PC-3 (cell line): ENCODE results near the gene RTN3. TPM values are rescaled to one million over a fixed set of nuclear protein-coding genes. Genes with fewer than 3 reads are reported as not detected.

Experiments used
- ATAC-seq: fragments of 200-7000 bp; cut with Tn5 transposase; 2 replicates; pipeline ENCODE4 v1.9.1; 2020; ENCODE audit warnings: mild to moderate bottlenecking, moderate library complexity
- BruUV-seq: library from RNA; stranded (reverse); fragments of 400-500 nt; replicated peaks from 2 replicates; lab custom pipeline; 2021; lab: Mats Ljungman, UMichigan
- CTCF ChIA-PET: fragments of 300-600 bp; sonication (Branson Sonifier 250); formaldehyde crosslinking; loops from one replicate; lab custom pipeline; 2022; ENCODE audit warnings: antibody characterized with exemption; lab: Charles Lee
- POLR2A ChIA-PET: fragments of 300-600 bp; sonication (Branson Sonifier 250); formaldehyde crosslinking; loops from one replicate; lab custom pipeline; 2022; ENCODE audit warnings: antibody characterized with exemption; ENCODE audit not compliant: unreplicated experiment; lab: Charles Lee
- DNase-seq: peaks from one replicate; pipeline ENCODE4 v3.0.0-alpha.2; 2015
- H2AFZ ChIP-seq: fragments of 300-600 bp; sonication (generic); 2 replicates; pipeline ENCODE4 v1.6.0; 2016; ENCODE audit warnings: antibody characterized with exemption, low read length
- H3F3A ChIP-seq: fragments of 300-600 bp; sonication (generic); one replicate; pipeline ENCODE4 v1.6.0; 2017; ENCODE audit warnings: antibody characterized with exemption, low read length, control low read depth, mild to moderate bottlenecking; ENCODE audit not compliant: unreplicated experiment
- H3K27ac ChIP-seq: fragments of 300-600 bp; sonication (generic); 2 replicates; pipeline ENCODE4 v1.5.1; 2016; ENCODE audit warnings: mild to moderate bottlenecking, low read length
- H3K27me3 ChIP-seq: fragments of 300-600 bp; sonication (generic); 2 replicates; pipeline ENCODE4 v1.6.1; 2016; ENCODE audit warnings: low read length, mixed read lengths
- H3K36me3 ChIP-seq: fragments of 300-600 bp; sonication (generic); 2 replicates; pipeline ENCODE4 v1.6.1; 2016; ENCODE audit warnings: low read depth, mixed run types, low read length, mixed read lengths
- H3K4me1 ChIP-seq: fragments of 300-600 bp; sonication (generic); 2 replicates; pipeline ENCODE4 v1.5.1; 2016; ENCODE audit warnings: low read length; ENCODE audit not compliant: insufficient read depth
- H3K4me2 ChIP-seq: fragments of 300-600 bp; sonication (generic); 2 replicates; pipeline ENCODE4 v1.6.0; 2016; ENCODE audit warnings: low read length
- H3K4me3 ChIP-seq: fragments of 300-600 bp; sonication (generic); 2 replicates; pipeline ENCODE4 v1.5.1; 2016; ENCODE audit warnings: mild to moderate bottlenecking, low read length, mixed read lengths
- H3K79me2 ChIP-seq: fragments of 300-600 bp; sonication (generic); 2 replicates; pipeline ENCODE4 v1.6.1; 2017; ENCODE audit warnings: low read length, mixed read lengths
- H3K9ac ChIP-seq: fragments of 300-600 bp; sonication (generic); 2 replicates; pipeline ENCODE4 v1.6.0; 2016; ENCODE audit warnings: mild to moderate bottlenecking, low read length
- H3K9me2 ChIP-seq: fragments of 300-600 bp; sonication (generic); replicated peaks from 2 replicates; pipeline ENCODE4 v1.6.1; 2016; ENCODE audit warnings: mixed run types, low read length, mixed read lengths
- H3K9me3 ChIP-seq: fragments of 300-600 bp; sonication (generic); 2 replicates; pipeline ENCODE4 v1.6.1; 2016; ENCODE audit warnings: low read length, mixed read lengths
- H4K20me1 ChIP-seq: fragments of 300-600 bp; sonication (generic); 2 replicates; pipeline ENCODE4 v1.6.1; 2016; ENCODE audit warnings: low read length, mixed read lengths
- CTCF ChIP-seq: fragments of 300-600 bp; sonication (generic); conservative IDR thresholded peaks from 2 replicates; pipeline ENCODE4 v1.5.1; 2017; ENCODE audit warnings: antibody characterized with exemption, low read depth, mild to moderate bottlenecking, low read length
- EZH2 ChIP-seq: fragments of 300-600 bp; sonication (generic); IDR thresholded peaks from one replicate; pipeline ENCODE4 v1.6.1; 2017; ENCODE audit warnings: antibody characterized with exemption, mild to moderate bottlenecking, low read length; ENCODE audit not compliant: unreplicated experiment
- EZH2phosphoT487 ChIP-seq: fragments of 300-600 bp; sonication (generic); IDR thresholded peaks from 2 replicates; pipeline ENCODE4 v1.6.1; 2018; ENCODE audit warnings: mild to moderate bottlenecking, antibody characterized with exemption, low read length, borderline replicate concordance
- intact Hi-C: fragments of 100-400 bp; cut with micrococcal nuclease; formaldehyde crosslinking; loops from 2 replicates; pipeline ENCODE4 v1.9.0; 2023
- total RNA-seq: library from RNA; depleted of rRNA; stranded (reverse); fragments of >200 nt; gene quantifications from 2 replicates; pipeline ENCODE4 v1.2.3, GENCODE V29; 2014

Gene RTN3
- total RNA-seq, 1 experiment from 2014 or later: 100 TPM

- ATAC-seq: no peak
- H3K36me3 ChIP-seq: peaks cover 4% of the 10 kb centered on the region; the same call in 1 of the 2 replicates
These were observed 83.0 kb downstream of the RTN3 start for GRCh38 chr11:63764340-63764678.

GRCh38 chr11:63764679-63765647 is 83.7 kb downstream of the RTN3 start:
- Histone ChIP-seq H3K36me3 (peaks cover under 1% of the 10 kb centered on the region; the same call in 1 of the 2 replicates), H3K9me2 (no peaks in the 10 kb centered on the region), H3F3A (peaks cover 2% of the 10 kb centered on the region), H3K4me1 (peaks cover 9% of the 10 kb centered on the region; the same call in 1 of the 2 replicates), H3K27me3 (no peaks in the 10 kb centered on the region), H2AFZ (no peak overlapping the region), H4K20me1 (peaks cover 13% of the 10 kb centered on the region), H3K79me2 (peaks cover 21% of the 10 kb centered on the region), H3K4me3 (no peak overlapping the region), H3K9me3 (no peaks in the 10 kb centered on the region), H3K4me2 (no peak overlapping the region), H3K9ac (no peak overlapping the region), H3K27ac (no peak overlapping the region)
- no peak for TF ChIP-seq CTCF
- no peak for TF ChIP-seq EZH2phosphoT487
- TF ChIP-seq EZH2: no peak
- ChIA-PET CTCF (no interaction called here), POLR2A (no interaction called here)
- intact Hi-C loops: loop anchor here (5.0 to 10.0 kb wide), 2 partner anchors 182 to 380 kb away; no protein-coding TSS in a partner anchor
- DNase-seq: no peak
- no TSS peak for BruUV-seq
- ATAC-seq: no peak

More at GRCh38 chr11:63764340-63764678, 83.0 kb downstream of the RTN3 start:
- TF ChIP-seq CTCF (no peak), EZH2phosphoT487 (no peak), EZH2 (no peak)
- POLR2A ChIA-PET: no interaction called here
- no TSS peak for BruUV-seq
- Histone ChIP-seq H3K27ac (no peak overlapping the region), H3K9me3 (no peaks in the 10 kb centered on the region), H3K27me3 (no peaks in the 10 kb centered on the region), H3K9me2 (no peaks in the 10 kb centered on the region), H3K4me3 (no peak overlapping the region), H3K4me1 (peaks cover 9% of the 10 kb centered on the region; the same call in 1 of the 2 replicates), H4K20me1 (peaks cover 13% of the 10 kb centered on the region), H2AFZ (no peak overlapping the region), H3K4me2 (no peak overlapping the region), H3F3A (no peaks in the 10 kb centered on the region), H3K9ac (no peak overlapping the region), H3K79me2 (peaks cover 21% of the 10 kb centered on the region)
- no peak for DNase-seq
- CTCF ChIA-PET: no interaction called here
- intact Hi-C loops: loop anchor here (10.0 kb wide), 1 partner anchor 380 kb away; no protein-coding TSS in a partner anchor
